ENCODE data around the gene UCP3.

DNA sequence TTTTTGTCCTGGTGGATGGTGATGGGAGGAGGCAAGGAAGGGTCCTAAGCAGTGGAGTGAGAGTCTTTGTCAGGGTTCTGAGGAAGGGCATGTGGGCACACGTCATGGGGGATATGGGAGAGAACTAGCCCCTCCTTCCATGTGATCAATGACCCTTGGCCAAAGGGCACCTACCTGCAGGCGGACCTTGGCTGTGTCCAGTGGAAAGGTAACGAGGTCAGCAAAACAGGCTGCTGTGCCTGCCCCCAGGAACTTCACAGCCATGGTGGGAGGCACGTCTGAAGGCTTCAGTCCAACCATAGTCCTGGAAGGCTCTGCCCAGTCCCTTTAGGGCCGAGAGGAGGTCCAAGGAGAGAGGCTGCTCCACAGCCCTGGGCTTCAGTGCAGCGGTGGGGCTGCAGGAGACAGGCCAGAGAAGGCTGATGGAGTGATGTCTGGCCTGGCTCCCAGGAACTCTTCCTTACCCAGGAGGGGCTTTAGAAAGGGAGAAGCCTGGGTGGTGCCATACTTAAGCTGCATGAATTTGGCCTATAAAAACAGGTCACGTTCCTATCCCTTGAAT lies 2.1 kb downstream of the UCP3 start:
- TF ChIP-seq, protein P1, sequence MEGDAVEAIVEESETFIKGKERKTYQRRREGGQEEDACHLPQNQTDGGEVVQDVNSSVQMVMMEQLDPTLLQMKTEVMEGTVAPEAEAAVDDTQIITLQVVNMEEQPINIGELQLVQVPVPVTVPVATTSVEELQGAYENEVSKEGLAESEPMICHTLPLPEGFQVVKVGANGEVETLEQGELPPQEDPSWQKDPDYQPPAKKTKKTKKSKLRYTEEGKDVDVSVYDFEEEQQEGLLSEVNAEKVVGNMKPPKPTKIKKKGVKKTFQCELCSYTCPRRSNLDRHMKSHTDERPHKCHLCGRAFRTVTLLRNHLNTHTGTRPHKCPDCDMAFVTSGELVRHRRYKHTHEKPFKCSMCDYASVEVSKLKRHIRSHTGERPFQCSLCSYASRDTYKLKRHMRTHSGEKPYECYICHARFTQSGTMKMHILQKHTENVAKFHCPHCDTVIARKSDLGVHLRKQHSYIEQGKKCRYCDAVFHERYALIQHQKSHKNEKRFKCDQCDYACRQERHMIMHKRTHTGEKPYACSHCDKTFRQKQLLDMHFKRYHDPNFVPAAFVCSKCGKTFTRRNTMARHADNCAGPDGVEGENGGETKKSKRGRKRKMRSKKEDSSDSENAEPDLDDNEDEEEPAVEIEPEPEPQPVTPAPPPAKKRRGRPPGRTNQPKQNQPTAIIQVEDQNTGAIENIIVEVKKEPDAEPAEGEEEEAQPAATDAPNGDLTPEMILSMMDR (IDR thresholded peaks at IDR 0.05) = no peak
- TF ChIP-seq POLR2A (IDR thresholded peaks at IDR 0.05) = no peak
- TF ChIP-seq POLR2AphosphoS5 (IDR thresholded peaks at IDR 0.05) = no peak

Data from prostate gland (tissue), 2 donors.